HG02981 (cell line): ENCODE data around the gene DACH1.

Experiments used
- ATAC-seq: cut with Tn5 transposase; IDR thresholded peaks from one replicate; pipeline ENCODE4 v1.9.1; 2021; ENCODE audit warnings: mild to moderate bottlenecking, moderate library complexity; ENCODE audit not compliant: unreplicated experiment

The DACH1 gene

DNA sequence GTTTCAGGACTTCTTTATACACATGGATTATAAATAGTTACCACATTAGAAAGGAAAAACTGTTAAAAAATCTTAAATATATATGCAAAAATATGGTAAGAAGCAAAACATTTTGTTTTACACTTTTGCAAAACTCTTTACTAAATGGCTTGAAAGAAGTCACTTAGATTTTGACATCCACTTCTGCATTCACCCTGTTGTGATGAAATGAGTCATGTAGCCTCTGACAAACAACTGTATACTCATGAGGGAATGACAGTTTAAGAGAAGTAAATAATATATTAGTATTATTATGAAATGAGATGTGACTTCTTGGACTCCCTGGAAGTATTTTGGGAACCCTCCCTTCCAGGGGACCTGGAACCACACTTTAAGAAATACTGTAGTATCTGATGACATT is 275.6 kb downstream of the DACH1 start:
- ATAC-seq = no peak

DNA sequence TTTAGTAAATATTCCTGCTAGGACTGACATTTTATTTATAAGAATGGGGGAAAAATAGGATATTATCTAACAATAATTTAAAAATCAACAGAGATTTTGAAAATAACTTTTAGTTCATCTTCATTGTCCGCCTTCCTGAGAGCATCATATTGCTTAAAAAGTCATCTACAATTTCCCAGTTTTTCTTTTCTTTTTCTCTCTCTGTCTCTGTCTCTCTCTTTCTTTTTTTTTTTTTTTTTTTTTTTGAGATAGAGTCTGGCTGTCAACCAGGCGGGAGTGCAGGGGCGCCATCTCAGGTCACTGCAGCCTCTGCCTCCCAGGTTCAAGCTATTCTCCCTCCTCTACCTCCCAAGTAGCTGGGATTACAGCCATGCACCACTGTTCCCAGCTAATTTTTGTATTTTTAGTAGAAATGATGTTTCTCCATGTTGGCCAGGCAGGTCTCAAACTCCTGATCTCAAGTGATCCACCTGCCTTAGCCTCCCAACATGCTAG is 276.3 kb downstream of the DACH1 start:
- ATAC-seq = no peak

DNA sequence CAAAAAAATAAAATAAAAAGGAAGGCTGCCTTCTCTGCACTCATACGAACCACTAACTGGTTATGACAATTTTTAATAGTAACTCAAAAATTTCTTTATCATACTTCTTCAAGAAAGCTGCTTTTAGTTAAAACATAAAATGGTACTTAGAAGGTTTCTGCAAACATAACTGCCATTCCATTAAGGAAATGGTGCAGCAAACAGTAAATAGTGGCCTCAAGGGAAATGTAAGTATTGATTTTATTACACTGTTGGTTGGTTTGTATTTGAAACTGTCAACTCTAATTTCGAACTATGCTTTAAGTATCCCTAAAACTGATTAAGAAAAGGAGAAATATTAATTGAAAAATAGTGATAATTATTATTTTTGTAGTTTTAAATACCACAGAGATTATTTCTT is 278.0 kb downstream of the DACH1 start:
- no peak for ATAC-seq

DNA sequence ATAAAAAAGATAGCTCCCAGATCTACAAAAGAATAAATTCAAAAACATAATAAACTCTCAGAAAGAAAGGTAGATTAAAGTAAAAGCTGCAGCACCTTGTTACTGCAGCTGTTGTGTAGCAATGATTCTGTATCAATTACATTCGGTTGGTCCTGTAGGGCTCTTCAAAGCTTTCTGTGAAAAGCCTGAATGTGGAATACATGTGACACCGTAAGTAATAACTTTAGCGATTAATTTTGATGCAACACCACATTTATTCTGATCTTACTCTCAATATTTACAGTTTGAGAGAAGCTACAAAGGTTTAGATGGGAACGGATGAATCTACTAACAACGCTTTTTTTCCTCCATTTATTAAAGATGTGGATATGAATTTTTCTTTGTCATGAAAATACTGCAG is 279.2 kb downstream of the DACH1 start:
- ATAC-seq = no peak

DNA sequence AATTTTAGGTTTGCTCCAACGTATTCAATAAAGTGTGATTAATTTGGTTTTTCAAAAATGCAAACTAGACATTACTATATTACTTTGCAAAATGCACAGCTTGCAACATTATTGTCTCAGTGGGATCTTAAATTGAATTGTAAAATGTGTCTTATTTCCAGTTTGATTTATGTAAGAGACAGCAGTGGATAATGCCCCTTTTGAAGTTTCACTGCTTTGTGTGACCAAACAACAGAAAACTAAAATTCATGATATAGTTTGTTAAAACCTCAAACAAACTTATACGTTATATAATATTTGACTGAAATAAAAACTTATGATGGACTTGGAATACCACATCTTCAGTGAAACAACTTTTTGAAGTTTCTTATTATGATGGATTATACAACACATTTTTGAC is 279.8 kb downstream of the DACH1 start:
- no peak for ATAC-seq

DNA sequence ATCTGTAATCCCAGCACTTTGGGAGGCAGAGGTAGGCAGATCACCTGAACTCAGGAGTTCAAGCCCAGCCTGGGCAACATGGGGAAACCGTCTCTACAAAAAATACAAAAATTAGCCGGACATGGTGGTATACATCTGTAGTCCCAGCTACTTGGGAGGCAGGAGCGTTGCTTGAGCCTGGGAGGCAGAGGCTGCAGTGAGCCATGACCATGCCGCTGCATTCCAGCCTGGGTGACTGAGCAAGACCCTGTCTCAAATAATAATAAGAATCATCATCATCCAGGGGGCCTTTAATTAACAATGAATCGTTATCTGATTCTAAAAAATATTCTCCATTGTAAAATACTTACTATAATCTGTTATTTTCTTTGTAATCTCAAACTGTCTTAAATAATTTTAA is 283.4 kb downstream of the DACH1 start:
- ATAC-seq = no peak

DNA sequence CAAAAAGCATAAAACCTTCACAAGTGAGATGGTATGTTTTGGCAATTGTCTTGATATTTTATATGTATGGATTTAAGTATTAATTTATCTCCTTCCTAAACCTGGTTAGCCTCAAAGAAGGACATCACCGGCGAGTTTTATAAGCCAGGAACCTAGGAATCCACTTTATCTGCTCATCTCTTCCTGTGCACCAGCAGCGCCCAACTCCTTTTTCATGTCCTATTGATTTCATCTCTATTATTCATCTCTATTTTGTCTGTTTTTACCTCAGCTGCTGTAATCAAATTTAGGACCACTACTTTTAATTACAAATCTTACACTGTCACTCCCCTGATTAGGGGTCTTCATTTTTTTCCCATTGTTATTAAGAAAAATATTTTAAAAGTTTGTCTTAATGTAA is 286.4 kb downstream of the DACH1 start:
- ATAC-seq = no peak

- ATAC-seq = no peak
These were observed 289.0 kb downstream of the DACH1 start for GRCh38 chr13:71578048-71578447.

DNA sequence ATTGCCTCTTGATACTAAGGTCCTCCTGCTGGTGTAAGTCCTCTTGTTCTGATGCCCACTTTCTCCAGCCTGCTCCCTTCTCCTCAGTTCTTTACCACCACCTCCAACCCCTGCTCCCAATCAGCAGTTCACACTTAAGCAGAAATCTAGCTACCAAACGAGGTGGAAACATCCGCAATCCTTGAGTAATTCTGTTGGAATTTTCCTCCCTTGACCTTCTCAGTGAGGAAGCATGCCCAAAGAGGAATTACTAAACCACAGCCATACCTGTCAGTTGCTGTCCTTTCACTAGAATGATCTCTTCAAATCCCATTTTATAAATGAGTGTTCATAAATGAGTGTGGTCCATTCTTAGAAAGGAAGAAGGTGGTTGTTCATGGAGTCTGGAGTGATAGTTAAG is 289.9 kb downstream of the DACH1 start:
- no peak for ATAC-seq

GRCh38 chr13:71576571-71576970 is 290.4 kb downstream of the DACH1 start:
- ATAC-seq = no peak

- no peak for ATAC-seq
These were observed 320.1 kb downstream of the DACH1 start for GRCh38 chr13:71546881-71547280.

DNA sequence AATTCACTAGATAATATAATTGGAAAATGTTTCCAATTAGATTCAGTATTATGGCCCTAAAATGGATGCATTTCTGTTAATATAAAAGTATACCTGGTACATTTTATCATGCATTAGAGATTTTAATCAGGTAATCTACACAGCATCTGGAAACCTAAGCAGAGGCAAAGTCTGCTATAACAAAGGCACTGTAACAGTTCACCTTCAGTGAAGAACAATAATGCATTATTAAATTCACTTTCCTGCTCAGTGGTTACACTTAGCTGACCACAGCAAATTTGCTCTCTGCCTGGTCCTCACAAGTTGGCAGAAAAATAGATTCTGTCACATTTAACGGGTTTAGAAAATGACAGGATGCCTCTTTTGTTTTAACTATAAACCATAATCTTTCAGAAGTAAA is 326.9 kb downstream of the DACH1 start:
- no peak for ATAC-seq

DNA sequence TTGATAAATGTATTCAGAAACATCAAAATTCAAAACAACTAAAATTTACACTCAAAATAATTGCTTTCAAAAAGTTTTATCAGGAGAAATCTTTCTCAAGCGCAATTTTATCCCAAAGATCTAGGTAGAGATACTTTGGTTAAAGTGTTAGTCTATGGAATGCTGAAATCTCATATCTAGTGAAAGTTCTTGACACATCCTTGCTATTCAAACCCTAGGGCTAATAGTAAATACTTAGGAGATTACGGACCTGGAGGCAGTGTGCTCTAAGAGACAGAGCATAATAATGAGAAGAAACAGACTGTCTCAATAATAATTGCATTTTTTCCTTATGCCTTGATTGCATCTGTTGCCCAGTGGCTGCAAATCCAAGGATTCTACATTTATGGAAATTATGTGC is 330.8 kb downstream of the DACH1 start:
- no peak for ATAC-seq

- ATAC-seq = no peak
These were observed 342.2 kb downstream of the DACH1 start for GRCh38 chr13:71524613-71525304.

GRCh38 chr13:71524245-71524612 is 342.8 kb downstream of the DACH1 start:
- no peak for ATAC-seq

- ATAC-seq = no peak
These were observed 344.0 kb downstream of the DACH1 start for GRCh38 chr13:71522941-71523526.

DNA sequence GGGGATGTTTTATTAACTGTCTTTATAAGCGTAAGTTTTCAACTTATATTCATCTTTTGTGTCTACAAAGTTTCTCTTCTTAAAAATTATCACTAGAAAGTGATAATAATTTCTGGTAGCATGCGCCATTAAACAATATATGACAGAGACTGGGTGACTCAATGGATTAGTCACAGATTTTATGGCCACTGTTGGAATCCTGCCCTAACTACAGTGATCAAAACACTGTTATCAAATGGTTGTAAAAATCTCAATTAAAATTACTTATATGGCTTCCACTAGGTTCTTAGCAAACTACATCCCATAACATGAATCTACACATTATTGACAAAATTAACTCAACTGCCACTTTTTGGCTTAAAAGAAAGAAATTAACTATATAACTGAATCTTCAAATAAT is 350.0 kb downstream of the DACH1 start:
- ATAC-seq = no peak

GRCh38 chr13:71516521-71516920 is 350.5 kb downstream of the DACH1 start:
- no peak for ATAC-seq

- ATAC-seq = no peak
These were observed 351.3 kb downstream of the DACH1 start for GRCh38 chr13:71515744-71516038.

DNA sequence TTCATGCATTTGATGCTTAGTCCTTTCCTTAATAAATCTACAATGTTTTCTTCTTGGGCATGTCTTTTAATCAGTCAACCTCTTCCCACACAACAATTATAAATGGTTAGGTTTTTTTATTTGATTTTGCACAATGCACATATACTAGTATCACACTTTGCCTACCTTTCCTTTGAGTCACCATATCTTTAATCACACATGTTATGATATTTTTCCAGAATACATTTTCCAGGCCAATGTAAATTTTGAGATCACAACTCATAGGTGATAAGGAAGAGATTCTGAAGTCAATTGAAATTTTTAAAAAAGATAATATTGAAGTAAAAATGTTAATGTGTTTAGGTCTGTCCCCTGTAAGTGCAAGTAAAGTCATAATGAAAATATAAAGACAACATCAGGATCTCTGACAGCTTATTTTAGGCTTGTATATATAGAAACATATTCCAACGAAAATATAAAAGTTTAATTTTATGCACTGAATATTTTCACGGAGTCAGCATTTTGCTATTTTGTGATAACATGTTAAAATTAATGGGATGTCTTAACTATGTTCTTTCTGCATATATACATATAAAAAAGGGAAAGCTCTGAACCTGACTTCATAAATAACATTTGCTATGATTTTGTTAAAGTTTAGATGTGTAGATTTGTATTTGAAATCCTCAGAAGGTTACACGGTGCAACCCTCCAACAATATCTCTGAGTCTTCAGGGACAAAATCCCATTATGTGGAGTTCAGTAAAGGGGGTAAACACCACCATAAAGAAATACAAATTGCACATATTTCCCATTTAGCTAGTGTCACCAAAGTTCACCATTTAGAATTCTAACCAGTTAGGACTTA is 351.9 kb downstream of the DACH1 start:
- ATAC-seq = no peak

DNA sequence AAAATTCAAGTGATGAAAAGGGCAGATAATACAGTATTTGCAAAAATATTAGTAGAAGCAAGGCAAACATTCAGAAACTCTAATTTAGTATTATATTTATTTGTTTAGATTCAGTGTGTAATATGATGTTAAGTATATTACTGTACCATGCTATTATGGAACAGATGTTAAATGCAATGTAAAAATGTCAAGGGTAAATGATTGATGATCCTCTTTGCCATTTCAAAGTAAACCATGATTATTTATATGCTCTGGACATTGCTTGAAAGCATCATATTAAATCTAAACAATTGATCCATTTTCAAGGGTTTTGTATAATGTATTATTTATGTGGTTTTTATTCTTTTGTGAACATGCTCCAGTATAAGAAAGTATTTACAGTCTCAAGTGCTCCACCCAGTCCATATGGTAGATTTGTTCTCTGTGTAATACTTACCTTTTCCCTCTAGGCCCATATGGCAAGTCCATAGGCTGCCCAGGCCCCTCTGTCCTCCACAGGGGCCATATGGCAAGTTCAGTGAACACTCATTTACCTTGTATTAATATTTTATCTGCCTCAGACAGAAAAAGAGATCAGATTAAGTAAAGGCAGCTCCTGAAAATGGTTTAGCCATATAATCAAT is 353.5 kb downstream of the DACH1 start:
- ATAC-seq = no peak

GRCh38 chr13:71503781-71504180 is 363.2 kb downstream of the DACH1 start:
- ATAC-seq = no peak
